PFSK-1 (cell line): ENCODE data around the gene FAM24B.

Experiments
- FOXP2 ChIP-seq: optimal IDR thresholded peaks from 2 replicates; pipeline ENCODE3; 2011; ENCODE audit warnings: borderline replicate concordance, control low read depth, inconsistent platforms; ENCODE audit not compliant: insufficient read depth; ENCODE audit errors: extremely low read length, extremely low read depth
- POLR2AphosphoS5 ChIP-seq: IDR thresholded peaks from 2 replicates; pipeline ENCODE4 v1.6.1; 2012; ENCODE audit warnings: low read depth, mild to moderate bottlenecking, control low read depth, low read length, moderate library complexity
- SIN3A ChIP-seq: IDR thresholded peaks from 2 replicates; pipeline ENCODE4 v1.6.1; 2012; ENCODE audit warnings: mild to moderate bottlenecking, low read length, moderate library complexity, borderline replicate concordance; ENCODE audit not compliant: insufficient read depth
- TAF1 ChIP-seq: IDR thresholded peaks from 2 replicates; pipeline ENCODE4 v1.6.1; 2012; ENCODE audit warnings: low read length, control low read depth, borderline replicate concordance; ENCODE audit not compliant: insufficient read depth
- TF ChIP-seq, protein P1 (sequence below), 2 experiments: IDR thresholded peaks; 2 replicates each; pipeline versions ENCODE4 v1.6.1 to v1.8.0; 2011 to 2012; ENCODE audit warnings: low read depth in 2 of 2, low read length in 2 of 2, control low read depth in 1 of 2, inconsistent platforms in 1 of 2, mild to moderate bottlenecking in 1 of 2, moderate library complexity in 1 of 2; ENCODE audit not compliant: insufficient read depth in 1 of 2

Gene FAM24B

DNA sequence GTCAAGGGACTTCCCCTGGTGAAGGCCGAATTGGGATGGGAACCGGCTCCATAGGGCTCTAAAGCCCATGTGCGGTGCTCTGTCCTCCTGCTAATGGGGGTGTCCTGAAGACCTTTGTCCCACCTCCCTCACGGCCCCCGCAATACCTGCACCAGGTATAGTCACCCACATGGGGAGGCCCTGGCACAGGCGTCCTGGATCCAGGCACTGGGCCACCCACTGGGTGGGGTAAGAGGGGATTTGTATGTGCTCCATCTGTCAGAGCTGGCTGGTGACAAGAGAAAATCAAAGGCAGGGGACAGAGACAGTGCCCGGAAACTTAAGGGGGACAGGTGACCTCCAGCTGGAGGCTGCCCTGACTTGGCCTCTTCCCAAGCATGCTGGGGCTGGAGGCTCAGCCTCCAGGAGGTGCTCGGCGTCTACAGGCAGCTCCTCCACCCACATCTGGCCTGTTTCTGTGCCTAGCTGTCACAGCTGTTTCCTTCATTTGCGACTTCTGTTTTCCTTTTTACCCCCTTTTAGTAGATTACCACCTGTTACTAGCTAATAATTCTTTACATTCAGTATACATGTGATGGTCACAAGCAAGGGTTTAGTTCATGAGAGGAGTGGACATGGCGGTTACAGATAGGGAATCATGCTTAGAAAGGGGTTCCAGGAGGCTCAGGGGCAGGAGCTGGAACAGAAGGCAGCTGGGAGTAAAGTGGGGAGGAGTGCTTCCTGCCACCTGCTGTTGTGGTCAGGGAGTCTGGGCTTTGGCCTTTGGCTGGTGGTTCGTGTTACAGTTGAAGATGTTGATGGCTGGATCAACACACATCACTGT, 31.4 kb downstream of the FAM24B start:
- no peak for TF ChIP-seq FOXP2
- no peak for TF ChIP-seq POLR2AphosphoS5
- TF ChIP-seq, protein P1, sequence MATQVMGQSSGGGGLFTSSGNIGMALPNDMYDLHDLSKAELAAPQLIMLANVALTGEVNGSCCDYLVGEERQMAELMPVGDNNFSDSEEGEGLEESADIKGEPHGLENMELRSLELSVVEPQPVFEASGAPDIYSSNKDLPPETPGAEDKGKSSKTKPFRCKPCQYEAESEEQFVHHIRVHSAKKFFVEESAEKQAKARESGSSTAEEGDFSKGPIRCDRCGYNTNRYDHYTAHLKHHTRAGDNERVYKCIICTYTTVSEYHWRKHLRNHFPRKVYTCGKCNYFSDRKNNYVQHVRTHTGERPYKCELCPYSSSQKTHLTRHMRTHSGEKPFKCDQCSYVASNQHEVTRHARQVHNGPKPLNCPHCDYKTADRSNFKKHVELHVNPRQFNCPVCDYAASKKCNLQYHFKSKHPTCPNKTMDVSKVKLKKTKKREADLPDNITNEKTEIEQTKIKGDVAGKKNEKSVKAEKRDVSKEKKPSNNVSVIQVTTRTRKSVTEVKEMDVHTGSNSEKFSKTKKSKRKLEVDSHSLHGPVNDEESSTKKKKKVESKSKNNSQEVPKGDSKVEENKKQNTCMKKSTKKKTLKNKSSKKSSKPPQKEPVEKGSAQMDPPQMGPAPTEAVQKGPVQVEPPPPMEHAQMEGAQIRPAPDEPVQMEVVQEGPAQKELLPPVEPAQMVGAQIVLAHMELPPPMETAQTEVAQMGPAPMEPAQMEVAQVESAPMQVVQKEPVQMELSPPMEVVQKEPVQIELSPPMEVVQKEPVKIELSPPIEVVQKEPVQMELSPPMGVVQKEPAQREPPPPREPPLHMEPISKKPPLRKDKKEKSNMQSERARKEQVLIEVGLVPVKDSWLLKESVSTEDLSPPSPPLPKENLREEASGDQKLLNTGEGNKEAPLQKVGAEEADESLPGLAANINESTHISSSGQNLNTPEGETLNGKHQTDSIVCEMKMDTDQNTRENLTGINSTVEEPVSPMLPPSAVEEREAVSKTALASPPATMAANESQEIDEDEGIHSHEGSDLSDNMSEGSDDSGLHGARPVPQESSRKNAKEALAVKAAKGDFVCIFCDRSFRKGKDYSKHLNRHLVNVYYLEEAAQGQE (IDR thresholded peaks at IDR 0.05; ENCODE audit: insufficient read depth in 1 of 2, low read depth in 2 of 2, low read length in 2 of 2), result no peak
- TF ChIP-seq TAF1, result no peak

DNA sequence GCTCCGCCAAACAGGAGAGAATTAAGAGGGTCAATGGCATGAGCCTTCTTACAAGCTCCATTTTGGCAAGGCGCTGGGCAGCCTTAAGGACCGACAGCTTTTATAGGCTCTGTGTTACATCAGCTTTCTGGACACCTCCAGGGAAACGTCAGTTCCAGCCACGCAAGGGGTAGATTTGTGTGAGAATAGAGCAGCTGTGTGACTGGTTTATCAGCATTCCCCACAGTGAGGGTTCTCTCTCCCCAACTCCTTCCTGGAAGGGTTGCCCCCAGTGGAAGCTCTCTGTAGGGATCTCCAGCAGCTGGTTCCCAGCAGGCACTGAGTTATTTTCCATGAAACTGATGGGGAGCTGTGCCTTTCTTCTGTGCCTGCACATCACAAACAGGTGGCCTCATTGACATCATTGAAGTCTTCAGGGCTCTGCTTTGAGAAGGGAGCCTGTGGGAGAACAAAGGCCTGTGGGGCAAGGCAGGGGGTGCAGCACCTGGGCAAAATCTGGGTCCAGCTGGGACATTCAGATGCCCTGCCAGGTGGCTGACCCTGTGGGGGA, 33.5 kb downstream of the FAM24B start, which contains the start of gene CUZD1:
Gene CUZD1 (minus strand): TSS at position 75 of the 550 bp plus-strand sequence. CDS start 14 bp downstream, at position 61.
- TF ChIP-seq SIN3A, result no peak
- no peak for TF ChIP-seq FOXP2
- TF ChIP-seq, protein P1 (IDR thresholded peaks at IDR 0.05; ENCODE audit: insufficient read depth in 1 of 2, low read depth in 2 of 2, low read length in 2 of 2), result no peak
- no peak for TF ChIP-seq POLR2AphosphoS5
- TF ChIP-seq TAF1, result no peak

DNA sequence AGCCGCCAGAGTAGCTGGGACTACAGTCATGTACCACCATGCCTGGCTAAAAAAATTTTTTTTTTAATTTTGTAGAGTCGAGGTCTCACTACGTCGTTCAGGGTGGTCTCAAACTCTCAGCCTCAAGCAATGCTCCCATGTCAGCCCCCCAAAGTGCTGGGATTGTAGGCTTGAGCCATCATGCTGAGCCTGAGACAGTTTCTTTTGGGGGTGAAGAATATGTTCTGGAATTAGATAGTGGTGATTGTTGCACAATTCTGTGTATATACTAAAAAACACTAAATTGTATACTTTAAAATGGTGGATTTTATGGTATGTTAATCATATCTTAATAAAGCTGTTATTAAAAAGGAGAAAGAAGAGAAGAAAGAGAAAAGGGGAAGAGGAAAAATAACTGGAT, 35.2 kb downstream of the FAM24B start:
- TF ChIP-seq TAF1, result no peak
- TF ChIP-seq, protein P1 (IDR thresholded peaks at IDR 0.05; ENCODE audit: insufficient read depth in 1 of 2, low read depth in 2 of 2, low read length in 2 of 2), result no peak
- TF ChIP-seq FOXP2, result no peak
- no peak for TF ChIP-seq POLR2AphosphoS5

DNA sequence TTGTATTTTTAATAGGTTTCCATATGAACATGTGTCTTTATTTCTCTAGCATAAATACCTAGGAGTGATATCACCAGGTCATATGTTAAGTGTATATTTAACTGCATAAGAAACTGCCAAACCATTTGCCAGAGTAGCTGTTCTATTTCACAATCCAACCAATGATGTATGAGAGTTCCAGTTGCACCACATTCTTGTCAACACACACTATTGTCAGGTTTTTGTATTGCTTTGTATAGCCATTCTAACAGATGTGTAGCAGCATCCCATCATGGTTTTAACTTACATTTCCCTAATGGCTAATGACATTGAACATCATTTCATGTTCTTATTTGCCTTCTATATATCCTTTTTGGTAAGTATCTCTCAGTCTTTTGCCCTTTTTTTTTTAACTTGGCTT, 37.8 kb downstream of the FAM24B start:
- no peak for TF ChIP-seq FOXP2
- TF ChIP-seq SIN3A, result no peak
- TF ChIP-seq POLR2AphosphoS5, result no peak
- no peak for TF ChIP-seq TAF1
- TF ChIP-seq, protein P1 (IDR thresholded peaks at IDR 0.05; ENCODE audit: insufficient read depth in 1 of 2, low read depth in 2 of 2, low read length in 2 of 2), result no peak
